GM18907 (cell line): ENCODE data around the gene PTPMT1.
"Not testable (repeated sequence)": the region's sequence is repeated elsewhere in the genome, so short reads cannot be mapped to it uniquely, and the experiment has no call there.

Source experiments
- ATAC-seq: cut with Tn5 transposase; IDR thresholded peaks from one replicate; pipeline ENCODE4 v1.9.1; 2021; ENCODE audit warnings: mild to moderate bottlenecking, moderate library complexity; ENCODE audit not compliant: unreplicated experiment

The PTPMT1 gene

GRCh38 chr11:47545298-47545697, 20.1 kb upstream of the PTPMT1 start:
- ATAC-seq = no peak

- not testable (repeated sequence) for ATAC-seq
Measured at GRCh38 chr11:47546274-47546673, 19.1 kb upstream of the PTPMT1 start.

DNA sequence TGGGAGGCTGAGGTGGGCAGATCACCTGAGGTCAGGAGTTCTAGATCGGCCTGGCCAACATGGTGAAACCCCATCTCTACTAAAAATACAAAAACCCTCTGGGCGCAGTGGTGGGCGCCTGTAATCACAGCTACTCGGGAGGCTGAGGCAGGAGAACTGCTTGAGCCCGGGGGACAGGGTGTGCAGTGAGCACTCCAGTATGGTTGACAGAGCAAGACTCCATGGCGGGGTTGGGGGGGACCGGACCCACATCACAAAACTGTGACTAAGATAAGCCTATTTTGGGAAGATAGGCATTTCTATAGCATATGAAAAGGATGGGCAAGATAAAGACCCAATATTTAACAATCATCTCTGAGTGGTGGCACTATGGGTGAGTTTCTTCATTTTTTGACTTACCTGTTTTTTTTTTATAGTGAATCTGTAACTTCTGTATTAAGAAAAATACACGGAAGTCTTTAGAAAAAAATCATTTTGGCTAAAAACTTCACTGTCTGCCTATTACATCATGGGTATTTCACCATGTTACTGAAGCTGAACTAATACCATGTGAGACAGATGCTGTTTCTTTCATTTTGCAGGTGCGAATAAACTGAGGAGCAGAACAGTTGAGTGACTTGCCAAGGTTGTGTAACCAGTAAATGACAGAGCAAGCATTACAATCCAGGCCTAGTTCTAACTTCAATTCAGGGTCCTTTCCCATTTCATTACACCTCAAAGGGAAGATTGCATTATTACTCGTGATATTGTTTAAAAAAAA, 14.9 kb upstream of the PTPMT1 start:
- ATAC-seq = no peak

- no peak for ATAC-seq
Measured at GRCh38 chr11:47551086-47551485, 14.3 kb upstream of the PTPMT1 start.

- peak; percentile 15 for ATAC-seq
Measured at GRCh38 chr11:47552056-47552565, 13.3 kb upstream of the PTPMT1 start.

DNA sequence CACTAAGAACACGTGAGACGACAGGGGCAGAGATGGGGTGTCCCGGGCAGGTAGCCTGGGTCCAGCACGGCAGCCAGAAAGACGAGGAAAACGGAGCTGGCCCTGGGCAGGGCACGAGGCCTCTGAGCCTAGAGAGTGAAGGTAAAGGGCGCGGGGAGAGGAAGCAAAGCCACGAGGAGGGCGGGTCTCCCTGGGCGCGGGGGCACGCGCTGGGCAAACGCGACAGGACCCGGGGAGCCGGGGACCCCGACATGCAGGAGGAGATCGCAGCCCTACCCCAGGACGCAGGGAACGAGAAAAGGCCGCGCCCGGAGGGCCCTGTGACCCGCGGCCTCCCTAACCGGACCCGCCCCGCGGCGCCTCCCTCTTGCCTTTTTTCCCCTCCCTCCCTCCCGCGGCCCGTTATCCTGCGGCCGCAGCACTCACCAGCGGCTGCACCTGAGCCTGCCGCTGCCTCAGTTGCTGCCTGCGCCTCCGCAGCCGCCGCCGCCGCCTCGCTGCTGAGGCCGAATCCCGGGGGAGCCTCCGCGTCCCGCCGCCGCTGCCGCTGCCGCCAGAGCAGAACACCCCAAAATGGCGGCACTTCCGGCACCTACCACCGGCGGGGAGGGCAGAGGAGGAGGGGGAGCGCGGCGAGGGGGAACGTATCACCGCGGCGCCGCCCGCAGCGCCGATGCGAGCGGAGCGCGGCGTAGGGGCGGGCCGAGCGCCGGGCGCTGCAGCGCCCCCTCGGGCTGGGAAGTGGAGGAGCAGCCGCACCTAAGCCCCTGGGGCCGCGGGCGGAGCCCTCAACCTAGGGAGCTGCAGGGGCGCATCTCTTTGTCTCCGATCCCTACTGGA, 12.6 kb upstream of the PTPMT1 start, which contains the start of gene CELF1:
CELF1 (minus strand) TSS at position 567 of the 840 bp plus-strand sequence. CDS start 53,609 bp downstream, outside the sequence.
- ATAC-seq = peak; percentile 91

DNA sequence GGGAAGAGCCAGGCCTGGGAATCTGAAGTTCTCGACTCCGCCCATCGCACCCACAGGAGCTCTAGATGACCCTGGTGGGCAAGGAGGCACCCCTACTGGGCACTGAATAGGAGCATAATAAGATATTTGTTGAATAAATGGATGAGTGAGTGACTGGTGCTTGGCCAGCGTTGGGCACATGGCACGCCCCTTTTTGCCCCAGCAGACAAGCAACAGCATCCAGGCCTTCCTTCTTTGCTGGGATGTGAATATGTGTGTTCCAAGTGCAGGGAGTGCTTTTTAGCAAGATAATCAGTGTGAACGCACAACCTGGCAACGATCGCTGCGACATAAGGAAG, 12.0 kb upstream of the PTPMT1 start:
- peak; percentile 42 for ATAC-seq

- not testable (repeated sequence) for ATAC-seq
Measured at GRCh38 chr11:47557004-47557403, 8.4 kb upstream of the PTPMT1 start.

- no peak for ATAC-seq
Measured at GRCh38 chr11:47558695-47559094, 6.7 kb upstream of the PTPMT1 start.

- no peak for ATAC-seq
Measured at GRCh38 chr11:47560426-47560825, 5.0 kb upstream of the PTPMT1 start.

DNA sequence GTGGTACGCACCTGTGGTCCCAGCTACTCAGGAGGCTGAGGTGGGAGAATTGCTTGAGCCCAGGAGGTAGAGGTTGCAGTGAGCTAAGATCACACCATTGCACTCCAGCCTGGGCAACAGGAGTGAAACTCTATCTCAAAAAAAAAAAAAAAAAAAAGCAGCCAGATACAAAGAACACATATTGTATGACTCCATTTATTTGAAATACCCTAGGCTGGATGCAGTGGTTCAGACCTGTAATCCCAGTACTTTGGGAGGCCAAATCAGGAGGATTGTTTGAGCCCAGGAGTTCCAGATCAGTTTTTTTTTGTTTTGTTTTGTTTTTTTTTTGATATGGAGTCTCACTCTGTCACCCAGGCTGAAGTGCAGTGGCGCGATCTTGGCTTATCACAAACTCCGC, 3.0 kb upstream of the PTPMT1 start:
- not testable (repeated sequence) for ATAC-seq

DNA sequence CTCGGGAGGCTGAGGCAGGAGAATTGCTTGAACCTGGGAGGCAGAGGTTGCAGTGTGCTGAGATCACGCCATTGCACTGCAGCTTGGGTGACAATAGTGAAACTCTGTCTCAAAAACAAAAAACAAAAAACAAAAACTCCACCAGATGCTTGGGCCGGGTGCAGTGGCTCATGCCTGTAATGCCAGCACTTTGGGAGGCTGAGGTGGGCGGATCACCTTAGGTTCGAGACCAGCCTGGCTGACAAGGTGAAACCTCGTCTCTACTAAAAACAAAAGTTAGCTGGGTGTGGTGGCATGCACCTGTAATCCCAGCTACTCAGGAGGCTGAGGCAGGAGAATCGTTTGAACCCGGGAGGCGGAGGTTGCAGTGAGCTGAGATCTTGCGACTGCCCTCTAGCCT, 1.0 kb upstream of the PTPMT1 start:
- not testable (repeated sequence) for ATAC-seq

GRCh38 chr11:47564933-47565339, 463 bp upstream of the PTPMT1 start:
- ATAC-seq = no peak

DNA sequence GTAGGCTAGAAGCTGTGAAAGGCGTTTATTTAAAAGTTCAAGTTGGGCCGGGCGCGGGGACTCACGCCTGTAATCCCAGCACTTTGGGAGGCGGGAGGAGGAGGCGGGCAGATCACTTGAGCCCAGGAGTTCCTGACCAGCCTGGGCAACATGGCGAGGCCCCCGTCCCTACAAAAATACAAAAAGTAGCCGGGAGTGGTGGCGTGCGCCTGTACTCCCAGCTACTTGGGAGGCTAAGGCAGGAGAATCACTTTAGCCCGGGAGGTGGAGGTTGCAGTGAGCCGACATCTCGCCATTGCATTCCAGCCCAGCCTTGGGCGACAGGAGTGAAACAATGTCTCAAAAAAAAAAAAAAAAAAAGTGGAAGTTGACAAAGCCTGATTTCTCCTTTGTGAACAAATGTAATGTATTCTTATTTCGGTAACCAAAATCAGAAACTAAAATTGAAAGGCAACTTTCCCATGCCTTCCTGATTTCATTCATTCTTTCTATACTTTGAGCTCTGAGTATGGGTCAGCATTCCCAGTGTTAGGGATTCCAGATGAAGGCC, 825 bp downstream of the PTPMT1 start:
- peak; percentile 6 for ATAC-seq

DNA sequence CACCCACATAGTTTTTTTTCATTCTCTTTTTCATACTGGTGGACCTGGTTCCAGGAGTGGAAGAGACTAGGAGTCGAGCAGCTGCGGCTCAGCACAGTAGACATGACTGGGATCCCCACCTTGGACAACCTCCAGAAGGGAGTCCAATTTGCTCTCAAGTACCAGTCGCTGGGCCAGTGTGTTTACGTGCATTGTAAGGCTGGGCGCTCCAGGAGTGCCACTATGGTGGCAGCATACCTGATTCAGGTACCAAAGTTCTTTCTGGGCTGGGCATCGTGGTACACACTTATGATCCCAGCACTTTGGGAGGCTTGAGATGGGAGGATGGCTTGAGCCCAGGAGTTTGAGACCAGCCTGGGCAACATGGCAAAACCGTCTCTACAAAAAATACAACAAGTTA, 4.2 kb downstream of the PTPMT1 start:
- no peak for ATAC-seq

DNA sequence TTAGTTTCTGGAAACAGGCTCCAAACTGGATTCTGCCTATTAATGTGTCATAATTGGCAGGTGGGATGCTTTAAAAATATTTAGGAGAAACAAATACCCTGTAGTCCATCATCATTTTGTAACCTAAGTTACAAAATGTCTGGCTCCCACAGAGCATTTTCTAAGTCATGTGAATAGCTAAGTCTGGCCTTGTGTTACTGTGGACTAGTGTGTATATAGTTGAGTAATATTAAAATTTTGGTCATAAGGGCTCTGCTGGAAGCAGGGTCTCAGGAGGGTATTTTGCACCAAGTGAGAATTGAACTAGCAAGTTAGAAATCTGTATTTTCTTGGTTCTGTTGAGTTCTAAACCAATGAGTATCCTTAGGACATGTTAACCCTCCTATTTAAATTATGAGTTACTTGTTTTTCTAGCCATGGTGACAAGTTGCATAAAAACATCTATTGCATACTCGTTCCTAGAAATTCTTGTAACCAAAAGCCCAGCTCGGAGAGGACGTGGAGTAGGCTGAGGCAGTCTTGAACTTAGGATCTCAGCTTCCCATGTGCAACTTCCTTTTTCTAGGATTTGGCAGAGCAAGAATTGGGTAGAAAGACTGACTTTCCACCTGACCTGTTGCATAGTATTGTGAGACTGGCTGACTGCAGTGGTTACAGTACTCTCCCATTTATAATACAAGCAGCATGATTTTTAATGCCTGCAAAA, 5.4 kb downstream of the PTPMT1 start:
- no peak for ATAC-seq

DNA sequence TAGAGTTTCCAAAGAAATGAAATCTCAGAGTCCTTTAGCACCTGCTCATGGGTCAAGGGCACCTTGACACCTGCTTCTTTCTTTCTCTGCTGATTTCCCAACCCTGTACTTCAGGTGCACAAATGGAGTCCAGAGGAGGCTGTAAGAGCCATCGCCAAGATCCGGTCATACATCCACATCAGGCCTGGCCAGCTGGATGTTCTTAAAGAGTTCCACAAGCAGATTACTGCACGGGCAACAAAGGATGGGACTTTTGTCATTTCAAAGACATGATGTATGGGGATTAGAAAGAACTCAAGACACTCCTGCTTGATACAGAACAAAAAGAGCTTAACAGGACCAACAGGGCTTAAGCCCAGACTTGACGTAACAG, 5.9 kb downstream of the PTPMT1 start:
- ATAC-seq = no peak

GRCh38 chr11:47571895-47572294, 6.5 kb downstream of the PTPMT1 start:
- no peak for ATAC-seq

DNA sequence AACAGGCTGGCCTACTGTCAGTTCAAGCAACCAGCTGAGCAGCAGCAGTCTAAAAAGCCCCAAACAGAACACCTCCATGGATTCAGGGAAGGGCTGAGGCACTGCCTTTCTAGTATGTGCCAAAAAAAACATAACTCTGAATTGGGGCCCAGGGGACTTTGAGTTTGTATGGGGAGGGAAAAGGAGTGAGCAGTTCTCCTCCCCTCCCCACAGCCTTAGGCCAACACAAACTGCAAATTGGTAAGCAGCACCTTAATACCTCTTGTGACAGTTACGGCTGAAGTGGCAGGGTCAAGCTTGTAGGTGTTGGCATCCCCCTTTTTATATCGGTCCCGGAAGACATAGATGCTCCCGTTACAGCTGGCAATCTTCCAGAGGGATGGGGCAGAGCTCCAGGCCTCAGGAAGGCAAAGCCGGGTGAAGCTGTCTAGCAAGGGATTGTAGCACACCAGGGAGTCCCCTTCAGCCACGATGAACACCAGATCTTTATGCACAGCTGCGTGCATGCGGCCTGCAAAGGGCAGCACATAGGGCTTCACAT, 7.4 kb downstream of the PTPMT1 start:
- no peak for ATAC-seq

DNA sequence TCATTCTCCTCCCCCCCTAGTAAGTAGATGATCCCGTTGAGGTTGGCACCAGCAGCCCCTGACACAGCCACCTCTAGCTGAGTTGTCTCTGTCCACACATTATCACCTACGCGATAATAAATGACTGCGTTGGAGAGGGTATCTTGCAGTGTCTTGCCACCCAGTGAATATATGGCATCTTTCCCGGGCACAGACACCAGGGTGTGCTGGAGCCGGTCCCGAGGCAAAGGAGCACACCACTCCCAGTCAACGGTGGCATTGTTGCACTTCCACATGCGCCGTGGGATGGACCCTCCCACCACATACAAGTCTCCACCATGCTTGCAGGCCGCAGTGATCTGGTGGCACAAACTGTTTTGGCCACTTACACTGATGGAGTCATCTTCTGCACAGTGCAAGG, 7.9 kb downstream of the PTPMT1 start:
- ATAC-seq = no peak
